Measurements from ENCODE around the gene GJB6.

Gene GJB6

DNA sequence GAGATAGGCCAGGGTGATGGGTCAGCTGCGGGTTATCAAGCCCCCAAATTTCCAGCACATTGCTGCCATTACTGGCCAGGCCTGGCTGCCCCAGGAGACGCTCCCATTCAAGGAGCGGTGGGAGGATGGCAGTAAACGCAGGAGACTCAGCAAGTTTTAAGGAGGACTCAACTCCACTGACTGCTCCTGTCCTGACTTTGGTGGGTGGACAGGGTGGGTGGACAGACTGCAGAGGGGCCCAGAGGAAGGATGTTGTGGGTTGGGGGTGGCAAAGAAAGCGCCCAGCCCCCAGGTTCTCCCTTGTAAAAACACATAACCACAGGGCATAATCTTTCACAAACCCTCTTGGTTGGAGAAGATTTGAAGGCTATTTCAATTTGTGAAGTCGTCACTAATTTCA lies 4.4 kb downstream of the GJB6 start:
- Histone ChIP-seq H3K9me3 (ENCODE audit: control insufficient read depth, insufficient read depth, low read depth, low read length) (no peaks in the 10 kb centered on the region), H3K4me3 (ENCODE audit: low read depth, low read length) (no peak overlapping the region), H3K4me1 (ENCODE audit: control insufficient read depth, insufficient read depth, low read length) (no peaks in the 10 kb centered on the region), H3K27ac (ENCODE audit: extremely low read depth, low read depth, low read length) (no peak overlapping the region), H3K36me3 (ENCODE audit: control insufficient read depth in 2 of 2, insufficient read depth in 1 of 2, low read length in 2 of 2) (no peaks in the 10 kb centered on the region)
- peak; percentile 76 for TF ChIP-seq ZFHX2 (tag by site-specific recombination; conservative IDR thresholded peaks at IDR 0.05)
- no peak for TF ChIP-seq ZNF341 (tag by site-specific recombination; IDR thresholded peaks at IDR 0.05; ENCODE audit: low read depth)
- TF ChIP-seq EGR2 (tag by site-specific recombination; IDR thresholded peaks at IDR 0.05; ENCODE audit: low read depth): peak; percentile 91
- TF ChIP-seq, protein P1, sequence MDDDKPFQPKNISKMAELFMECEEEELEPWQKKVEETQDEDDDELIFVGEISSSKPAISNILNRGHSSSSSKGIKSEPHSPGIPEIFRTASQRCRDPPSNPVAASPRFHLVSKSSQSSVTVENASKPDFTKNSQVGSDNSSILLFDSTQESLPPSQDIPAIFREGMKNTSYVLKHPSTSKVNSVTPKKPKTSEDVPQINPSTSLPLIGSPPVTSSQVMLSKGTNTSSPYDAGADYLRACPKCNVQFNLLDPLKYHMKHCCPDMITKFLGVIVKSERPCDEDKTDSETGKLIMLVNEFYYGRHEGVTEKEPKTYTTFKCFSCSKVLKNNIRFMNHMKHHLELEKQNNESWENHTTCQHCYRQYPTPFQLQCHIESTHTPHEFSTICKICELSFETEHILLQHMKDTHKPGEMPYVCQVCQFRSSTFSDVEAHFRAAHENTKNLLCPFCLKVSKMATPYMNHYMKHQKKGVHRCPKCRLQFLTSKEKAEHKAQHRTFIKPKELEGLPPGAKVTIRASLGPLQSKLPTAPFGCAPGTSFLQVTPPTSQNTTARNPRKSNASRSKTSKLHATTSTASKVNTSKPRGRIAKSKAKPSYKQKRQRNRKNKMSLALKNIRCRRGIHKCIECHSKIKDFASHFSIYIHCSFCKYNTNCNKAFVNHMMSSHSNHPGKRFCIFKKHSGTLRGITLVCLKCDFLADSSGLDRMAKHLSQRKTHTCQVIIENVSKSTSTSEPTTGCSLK (tag by site-specific recombination; IDR thresholded peaks at IDR 0.05): no peak
- no peak for TF ChIP-seq ZNF140 (tag by site-specific recombination; IDR thresholded peaks at IDR 0.05)
- ChIA-PET CTCF (no interaction called here), POLR2A (no interaction called here)

DNA sequence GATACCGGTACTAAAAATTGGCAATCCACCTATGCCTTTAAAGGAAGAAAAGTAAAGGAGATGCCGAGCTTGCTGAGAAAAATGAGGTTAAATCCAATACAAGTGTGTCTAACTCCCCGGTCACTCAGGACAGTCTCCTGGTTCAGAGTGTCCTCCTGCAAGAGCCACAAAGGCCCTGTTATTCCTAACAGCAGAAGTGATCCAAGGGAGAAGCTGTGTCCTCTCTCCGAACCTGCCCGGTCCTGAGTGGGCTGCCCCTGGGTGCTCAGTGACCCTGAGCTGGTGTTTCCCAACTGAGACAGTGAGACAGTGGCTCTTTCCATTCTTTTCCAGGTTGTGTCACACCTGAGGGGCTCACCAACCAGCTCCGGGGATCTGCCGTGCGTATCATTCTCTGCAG lies 4.8 kb downstream of the GJB6 start:
- CTCF ChIA-PET: no interaction called here
- Histone ChIP-seq H3K4me3 (ENCODE audit: low read depth, low read length) (no peak overlapping the region), H3K9me3 (ENCODE audit: control insufficient read depth, insufficient read depth, low read depth, low read length) (no peaks in the 10 kb centered on the region), H3K27ac (ENCODE audit: extremely low read depth, low read depth, low read length) (no peak overlapping the region), H3K4me1 (ENCODE audit: control insufficient read depth, insufficient read depth, low read length) (no peaks in the 10 kb centered on the region), H3K36me3 (ENCODE audit: control insufficient read depth in 2 of 2, insufficient read depth in 1 of 2, low read length in 2 of 2) (no peaks in the 10 kb centered on the region)
- TF ChIP-seq, protein P2, sequence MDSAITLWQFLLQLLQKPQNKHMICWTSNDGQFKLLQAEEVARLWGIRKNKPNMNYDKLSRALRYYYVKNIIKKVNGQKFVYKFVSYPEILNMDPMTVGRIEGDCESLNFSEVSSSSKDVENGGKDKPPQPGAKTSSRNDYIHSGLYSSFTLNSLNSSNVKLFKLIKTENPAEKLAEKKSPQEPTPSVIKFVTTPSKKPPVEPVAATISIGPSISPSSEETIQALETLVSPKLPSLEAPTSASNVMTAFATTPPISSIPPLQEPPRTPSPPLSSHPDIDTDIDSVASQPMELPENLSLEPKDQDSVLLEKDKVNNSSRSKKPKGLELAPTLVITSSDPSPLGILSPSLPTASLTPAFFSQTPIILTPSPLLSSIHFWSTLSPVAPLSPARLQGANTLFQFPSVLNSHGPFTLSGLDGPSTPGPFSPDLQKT (IDR thresholded peaks at IDR 0.05; ENCODE audit: borderline replicate concordance, low read depth, low read length): no peak
- TF ChIP-seq, protein P3, sequence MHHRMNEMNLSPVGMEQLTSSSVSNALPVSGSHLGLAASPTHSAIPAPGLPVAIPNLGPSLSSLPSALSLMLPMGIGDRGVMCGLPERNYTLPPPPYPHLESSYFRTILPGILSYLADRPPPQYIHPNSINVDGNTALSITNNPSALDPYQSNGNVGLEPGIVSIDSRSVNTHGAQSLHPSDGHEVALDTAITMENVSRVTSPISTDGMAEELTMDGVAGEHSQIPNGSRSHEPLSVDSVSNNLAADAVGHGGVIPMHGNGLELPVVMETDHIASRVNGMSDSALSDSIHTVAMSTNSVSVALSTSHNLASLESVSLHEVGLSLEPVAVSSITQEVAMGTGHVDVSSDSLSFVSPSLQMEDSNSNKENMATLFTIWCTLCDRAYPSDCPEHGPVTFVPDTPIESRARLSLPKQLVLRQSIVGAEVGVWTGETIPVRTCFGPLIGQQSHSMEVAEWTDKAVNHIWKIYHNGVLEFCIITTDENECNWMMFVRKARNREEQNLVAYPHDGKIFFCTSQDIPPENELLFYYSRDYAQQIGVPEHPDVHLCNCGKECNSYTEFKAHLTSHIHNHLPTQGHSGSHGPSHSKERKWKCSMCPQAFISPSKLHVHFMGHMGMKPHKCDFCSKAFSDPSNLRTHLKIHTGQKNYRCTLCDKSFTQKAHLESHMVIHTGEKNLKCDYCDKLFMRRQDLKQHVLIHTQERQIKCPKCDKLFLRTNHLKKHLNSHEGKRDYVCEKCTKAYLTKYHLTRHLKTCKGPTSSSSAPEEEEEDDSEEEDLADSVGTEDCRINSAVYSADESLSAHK (tag by site-specific recombination; IDR thresholded peaks at IDR 0.05): no peak
- no peak for TF ChIP-seq YY2 (tag by site-specific recombination; IDR thresholded peaks at IDR 0.05)
- no peak for TF ChIP-seq ZNF223 (tag by site-specific recombination; IDR thresholded peaks at IDR 0.05)
- TF ChIP-seq, protein P4, sequence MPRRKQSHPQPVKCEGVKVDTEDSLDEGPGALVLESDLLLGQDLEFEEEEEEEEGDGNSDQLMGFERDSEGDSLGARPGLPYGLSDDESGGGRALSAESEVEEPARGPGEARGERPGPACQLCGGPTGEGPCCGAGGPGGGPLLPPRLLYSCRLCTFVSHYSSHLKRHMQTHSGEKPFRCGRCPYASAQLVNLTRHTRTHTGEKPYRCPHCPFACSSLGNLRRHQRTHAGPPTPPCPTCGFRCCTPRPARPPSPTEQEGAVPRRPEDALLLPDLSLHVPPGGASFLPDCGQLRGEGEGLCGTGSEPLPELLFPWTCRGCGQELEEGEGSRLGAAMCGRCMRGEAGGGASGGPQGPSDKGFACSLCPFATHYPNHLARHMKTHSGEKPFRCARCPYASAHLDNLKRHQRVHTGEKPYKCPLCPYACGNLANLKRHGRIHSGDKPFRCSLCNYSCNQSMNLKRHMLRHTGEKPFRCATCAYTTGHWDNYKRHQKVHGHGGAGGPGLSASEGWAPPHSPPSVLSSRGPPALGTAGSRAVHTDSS (tag by site-specific recombination; IDR thresholded peaks at IDR 0.05): no peak
- no peak for TF ChIP-seq ZNF341 (tag by site-specific recombination; IDR thresholded peaks at IDR 0.05; ENCODE audit: low read depth)
- no peak for TF ChIP-seq SP2 (tag by site-specific recombination; IDR thresholded peaks at IDR 0.05)
- no peak for TF ChIP-seq ZFP3 (tag by site-specific recombination; IDR thresholded peaks at IDR 0.05; ENCODE audit: low read depth)
- POLR2A ChIA-PET: no interaction called here

DNA sequence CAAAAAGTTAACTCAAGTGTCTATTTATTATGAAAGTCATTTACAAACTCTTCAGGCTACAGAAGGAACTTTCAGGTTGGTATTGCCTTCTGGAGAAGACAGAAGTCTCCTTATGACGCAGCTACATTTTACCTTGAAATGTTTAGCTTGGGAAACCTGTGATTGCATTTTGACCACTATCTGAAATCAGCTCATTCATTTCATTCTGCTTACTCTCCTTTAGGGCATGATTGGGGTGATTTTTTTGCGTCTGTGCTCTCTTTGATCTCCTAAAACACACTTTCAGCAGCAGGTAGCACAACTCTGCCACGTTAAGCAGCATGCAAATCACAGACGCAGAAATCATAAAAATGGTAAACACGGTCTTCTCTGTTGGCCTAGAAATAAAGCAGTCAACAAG lies 9.6 kb downstream of the GJB6 start:
- ChIA-PET CTCF (interaction anchor here (0.6 kb wide), 1 partner anchor 204 kb away, joined by 4 read pairs; no protein-coding TSS in a partner anchor), POLR2A (no interaction called here)
- TF ChIP-seq IKZF3 (tag by site-specific recombination; IDR thresholded peaks at IDR 0.05): no peak
- Histone ChIP-seq H3K4me1 (ENCODE audit: control insufficient read depth, insufficient read depth, low read length) (no peaks in the 10 kb centered on the region), H3K36me3 (ENCODE audit: control insufficient read depth in 2 of 2, insufficient read depth in 1 of 2, low read length in 2 of 2) (no peaks in the 10 kb centered on the region), H3K4me3 (ENCODE audit: low read depth, low read length) (no peak overlapping the region), H3K27ac (ENCODE audit: extremely low read depth, low read depth, low read length) (no peak overlapping the region), H3K9me3 (ENCODE audit: control insufficient read depth, insufficient read depth, low read depth, low read length) (no peaks in the 10 kb centered on the region)
